Activated gamma-delta T cell treated with Interleukin-2 at 50 U/mL for 16 hours (primary cell): ENCODE data around the gene ZIC1.

Source experiments
- DNase-seq: peaks from one replicate; pipeline ENCODE4 v3.0.0-alpha.2; 2020

The ZIC1 gene

DNA sequence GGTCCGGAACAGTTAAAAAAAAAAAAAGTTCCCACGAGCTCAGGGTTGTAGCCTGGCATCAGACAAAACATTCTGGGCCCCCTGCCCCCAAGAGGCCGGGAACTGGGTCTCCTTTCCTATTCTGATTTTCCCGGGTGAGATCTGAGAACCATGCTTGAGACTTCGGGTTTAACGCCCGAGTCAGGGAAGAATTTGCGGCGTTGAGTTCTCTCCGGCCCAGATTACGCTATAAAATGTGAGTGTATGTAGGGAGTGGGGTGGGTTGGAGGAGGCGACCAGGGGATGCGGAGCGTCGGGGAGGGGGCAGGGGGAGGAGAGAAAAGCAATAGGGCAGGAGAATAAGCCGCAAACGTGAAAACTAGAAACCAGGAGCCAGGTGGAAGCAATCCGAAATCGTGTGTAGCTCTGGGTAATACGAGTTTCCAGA is 2.7 kb downstream of the ZIC1 start:
- no peak for DNase-seq

DNA sequence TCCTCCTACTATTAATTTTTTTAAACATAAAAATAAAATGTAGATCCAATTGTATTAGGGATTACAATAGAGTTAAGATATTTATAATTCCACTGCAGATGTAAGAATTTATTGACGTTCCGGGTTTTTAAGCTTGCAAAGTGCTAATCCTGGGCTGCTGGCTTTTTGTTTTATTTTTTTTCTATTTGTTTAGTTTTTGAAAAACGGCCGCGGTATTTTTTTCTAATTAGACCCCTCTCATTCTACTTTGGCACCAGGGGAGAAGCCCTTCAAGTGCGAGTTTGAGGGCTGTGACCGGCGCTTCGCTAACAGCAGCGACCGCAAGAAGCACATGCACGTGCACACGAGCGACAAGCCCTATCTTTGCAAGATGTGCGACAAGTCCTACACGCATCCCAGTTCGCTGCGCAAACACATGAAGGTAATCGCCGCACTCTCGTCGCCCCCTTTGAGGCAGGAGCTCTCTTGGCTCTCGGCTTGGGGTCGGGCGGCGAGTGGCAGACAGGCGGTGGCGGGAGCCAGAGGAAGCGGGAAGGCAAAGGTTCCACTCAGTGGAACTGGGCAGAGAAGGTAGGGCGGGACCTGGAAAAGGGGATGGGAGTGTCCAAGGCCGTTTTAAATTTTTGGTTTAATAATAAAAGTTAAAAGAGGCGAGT is 3.2 kb downstream of the ZIC1 start:
- no peak for DNase-seq

DNA sequence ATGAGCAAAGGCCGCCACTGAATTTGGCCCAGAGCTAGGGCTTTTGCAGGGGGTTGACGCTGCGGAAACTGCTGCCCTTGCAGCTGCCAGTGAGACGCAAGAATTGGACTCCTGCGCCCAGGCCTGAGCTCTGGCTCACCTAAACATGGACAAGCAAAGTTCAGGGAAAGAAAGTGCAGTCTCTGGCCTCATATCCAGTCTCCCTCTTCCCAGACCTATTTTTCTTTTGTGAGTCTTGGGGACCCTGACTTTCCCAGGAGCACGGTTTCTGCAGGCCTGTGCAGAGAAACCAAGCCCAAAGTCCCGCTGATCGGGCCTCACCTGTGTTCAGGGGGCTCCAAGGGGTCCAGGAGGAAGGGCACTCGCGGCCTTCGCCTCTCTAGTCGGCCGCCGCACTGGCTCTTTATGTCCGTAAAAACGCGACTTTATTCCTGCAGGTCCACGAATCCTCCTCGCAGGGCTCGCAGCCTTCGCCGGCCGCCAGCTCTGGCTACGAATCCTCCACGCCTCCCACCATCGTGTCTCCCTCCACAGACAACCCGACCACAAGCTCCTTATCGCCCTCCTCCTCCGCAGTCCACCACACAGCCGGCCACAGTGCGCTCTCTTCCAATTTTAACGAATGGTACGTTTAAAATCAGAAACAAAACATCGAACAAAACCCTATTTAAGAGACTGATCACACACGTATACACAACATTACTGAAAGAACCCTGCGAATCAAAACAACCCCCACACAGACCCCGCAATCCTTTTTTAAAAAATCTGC is 3.9 kb downstream of the ZIC1 start:
- DNase-seq, result no peak

DNA sequence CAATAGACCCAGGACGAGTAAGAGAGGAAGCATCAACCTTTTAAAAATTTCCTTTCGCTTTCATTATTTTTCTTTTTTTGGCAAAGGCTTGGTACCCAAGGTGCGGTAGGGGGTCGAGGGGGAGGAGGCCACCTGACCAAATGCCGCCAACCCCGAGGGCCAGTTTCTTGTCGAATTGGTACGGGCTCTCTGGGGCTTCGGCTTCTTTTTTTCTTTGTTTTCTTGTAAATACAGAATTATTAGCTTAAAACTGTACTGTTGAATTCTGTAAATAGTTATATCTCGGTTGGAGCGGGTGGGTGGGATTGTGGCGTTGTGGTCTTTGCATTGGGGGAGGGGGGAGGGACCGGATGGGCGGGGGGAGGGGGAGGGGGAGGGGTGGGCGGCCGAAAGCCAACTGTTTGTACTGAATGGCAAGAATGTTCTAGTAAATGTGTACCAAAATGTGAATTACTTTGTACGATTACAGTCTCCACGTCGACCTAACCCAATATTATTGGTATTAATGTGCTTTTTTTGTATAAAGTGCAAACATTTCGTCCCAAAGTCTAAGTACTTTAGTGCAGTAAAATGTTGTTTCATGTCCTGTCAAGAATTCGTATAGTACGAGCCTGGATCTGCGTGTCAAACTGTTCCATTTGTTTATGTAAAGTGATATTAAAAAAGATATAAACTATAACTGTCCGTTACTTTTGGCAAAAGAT is 4.7 kb downstream of the ZIC1 start:
- DNase-seq, result no peak

DNA sequence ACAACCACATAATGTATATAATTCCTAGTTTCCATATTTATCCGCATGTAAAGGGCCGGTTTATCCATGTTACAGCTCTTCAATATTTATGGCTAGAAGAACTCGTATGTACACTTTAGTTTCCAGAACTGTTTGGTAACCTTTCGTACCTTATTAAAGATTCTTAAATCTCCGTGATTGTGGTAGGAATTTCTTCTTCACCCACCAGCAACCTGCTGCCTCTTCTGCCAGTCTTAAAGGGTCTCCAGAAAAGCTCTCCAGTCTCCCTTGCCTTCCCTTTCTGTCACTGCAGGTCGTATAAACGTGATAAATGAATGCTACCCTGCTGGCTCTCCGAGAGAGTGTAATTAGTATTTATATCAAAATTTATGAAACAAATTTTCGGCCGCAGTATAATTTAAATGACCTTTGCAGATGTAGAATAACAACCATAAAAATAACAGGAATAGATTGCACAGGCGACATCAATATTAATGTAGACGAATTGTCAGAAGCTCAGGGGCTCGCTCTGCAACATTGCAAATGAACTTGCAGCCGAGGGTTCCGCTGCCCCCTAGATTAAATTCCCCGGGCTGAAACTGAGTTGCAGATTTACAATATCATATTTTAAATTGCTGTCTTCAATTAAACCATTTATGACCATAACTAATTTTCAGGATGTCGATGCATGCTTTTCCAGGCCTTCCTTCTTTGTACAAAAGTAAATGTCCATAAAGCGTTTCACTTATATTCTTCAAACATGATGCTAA is 5.4 kb downstream of the ZIC1 start:
- DNase-seq, result no peak

DNA sequence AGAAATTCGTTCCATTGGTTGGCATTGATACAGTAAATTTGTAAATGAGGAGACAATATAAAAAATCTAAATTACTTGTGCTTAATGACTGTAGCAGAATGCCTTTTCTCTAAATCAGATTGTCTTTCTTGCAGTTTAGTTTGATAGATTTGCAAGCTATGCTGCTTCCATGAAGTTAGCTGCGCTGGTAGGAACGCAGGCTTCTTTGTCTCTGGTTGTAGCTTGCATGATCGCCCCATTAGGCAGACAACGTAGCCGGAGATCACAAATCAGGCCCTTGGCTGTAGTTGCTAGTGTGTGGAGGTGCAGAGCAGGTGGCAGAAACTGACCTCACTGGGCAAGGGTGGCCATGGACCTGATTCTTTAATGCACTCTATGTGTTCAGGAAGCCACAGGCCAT is 6.1 kb downstream of the ZIC1 start:
- DNase-seq, result no peak

DNA sequence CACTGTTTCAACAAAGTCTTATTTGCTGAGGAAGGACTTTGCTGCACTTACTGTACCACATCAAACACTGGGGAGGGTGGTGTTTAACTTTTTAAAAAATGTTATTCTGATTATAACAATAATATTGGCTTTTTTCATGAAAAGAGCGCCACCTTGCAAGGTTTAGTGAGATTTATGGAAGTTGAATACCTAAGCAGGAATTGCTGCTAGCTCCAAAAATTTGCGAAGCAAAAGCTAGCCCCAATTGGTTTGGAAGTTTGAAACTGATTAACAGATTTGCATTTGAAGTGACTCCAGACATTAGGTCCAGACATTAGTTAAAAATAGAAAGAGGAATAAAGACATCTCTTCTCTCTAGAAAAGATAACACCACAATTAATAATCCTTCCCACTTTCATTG is 6.7 kb downstream of the ZIC1 start:
- no peak for DNase-seq

DNA sequence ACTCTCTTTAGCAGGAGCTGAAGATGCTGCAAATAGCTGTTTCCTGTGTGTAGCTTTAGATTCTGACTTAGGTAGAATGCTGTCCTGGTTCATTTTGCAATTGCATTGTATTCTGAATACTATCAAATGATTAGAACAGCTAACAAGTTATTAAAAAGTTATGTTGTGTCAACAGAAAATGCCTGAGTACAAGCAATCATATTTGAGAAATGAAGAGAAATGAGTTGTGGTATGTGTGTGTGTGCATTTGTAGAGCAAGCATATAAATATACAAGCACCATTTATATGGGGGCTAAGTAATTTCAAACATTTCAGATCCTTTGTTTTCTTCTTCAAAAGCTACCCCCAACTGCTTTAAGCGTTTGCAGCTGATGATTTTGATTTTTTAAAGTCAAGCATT is 7.8 kb downstream of the ZIC1 start:
- no peak for DNase-seq

DNA sequence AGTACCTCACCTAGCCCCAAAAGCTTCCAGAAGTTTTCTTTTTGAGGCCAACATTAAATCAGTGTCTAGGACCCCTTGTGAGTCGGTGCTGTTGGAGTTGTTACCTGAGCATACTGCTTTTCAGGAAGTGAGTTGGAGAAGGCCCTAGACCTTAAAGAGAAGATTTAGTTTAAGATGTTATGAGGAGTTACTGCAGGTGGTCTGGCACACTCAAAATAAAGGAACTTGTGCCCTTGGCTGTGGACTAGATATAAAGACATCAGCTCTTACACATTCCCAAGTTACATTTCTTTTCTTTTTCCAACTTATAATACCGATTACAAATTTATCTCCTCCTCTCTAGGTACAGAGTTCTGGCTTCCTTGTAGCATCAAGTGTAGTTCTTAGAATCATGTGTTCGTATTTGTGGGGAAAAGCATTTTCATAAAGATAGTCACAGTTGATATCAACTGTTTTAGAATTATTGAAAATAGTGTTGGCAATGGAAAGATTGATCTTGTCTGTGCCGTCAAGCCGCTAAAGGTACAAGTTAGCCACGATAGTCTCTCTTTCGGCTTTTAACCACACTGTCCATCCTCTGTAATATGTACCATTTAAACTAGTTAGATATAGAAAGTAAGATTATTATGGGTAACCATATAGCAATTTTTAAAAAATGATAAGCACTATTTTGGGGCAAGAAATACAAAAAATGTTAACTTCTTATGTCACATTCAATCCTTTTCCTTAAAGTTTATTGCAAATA is 8.6 kb downstream of the ZIC1 start:
- no peak for DNase-seq

DNA sequence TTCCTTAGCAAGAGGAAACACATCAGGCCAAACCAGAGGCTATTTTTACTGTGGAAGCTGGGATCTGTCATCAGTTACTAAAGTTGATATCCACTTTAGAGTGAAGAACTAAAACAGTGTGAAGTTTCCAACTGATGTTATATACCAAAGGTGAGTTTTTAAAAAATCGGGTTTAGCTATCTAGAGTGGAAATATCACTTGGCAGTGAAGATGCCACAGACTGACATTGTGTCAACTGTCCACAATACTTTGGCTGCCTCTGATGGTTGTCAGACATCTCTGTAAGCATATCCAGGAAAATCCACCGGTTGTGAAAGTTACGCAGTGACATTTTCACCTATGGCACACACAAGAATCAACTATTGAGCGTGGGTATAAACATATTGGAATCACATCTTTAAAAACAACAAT is 9.2 kb downstream of the ZIC1 start:
- DNase-seq, result no peak

DNA sequence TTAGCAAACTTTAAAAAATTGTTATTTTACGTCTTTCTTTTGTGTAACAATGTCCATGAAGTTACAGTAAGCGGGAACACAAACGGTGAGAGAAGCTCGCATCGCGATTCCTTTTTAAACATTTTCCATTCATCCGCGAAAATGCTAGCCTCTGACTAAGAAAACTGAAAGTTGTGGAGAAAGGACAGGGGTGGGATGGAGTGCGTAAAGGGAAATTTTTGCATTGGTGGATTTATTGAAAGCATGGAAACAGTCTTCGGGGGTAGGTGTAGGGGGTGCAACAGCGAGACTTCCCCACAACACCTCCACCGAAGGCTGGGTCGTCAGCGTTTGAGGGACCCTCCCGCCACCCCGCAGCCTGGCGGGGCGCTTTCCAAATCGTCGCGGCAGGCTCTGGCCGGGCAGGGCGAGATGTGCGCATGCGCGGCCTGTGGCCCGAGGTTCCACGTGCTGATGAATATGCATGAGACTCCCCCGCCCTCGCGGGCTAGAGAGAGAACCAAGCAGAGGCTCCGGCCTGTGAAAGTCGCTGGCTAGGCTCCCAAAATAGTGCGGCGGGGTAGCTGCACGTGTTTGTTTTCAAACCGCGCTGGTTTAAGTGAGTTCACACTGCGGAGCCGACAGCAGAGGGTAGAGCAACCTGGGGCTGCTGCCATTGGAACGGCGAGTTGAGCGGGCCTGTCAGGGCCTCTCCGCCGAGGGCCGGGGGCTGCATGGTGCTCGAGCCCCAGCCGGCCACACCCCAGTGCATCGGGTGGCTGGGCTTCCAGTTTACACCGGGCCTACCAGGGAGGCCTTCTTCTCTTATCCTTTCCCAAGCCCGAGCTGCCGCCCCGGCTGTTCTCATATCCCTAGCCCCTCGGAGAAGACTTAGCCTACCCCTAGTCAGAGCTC is 9.9 kb downstream of the ZIC1 start:
- DNase-seq, result no peak

DNA sequence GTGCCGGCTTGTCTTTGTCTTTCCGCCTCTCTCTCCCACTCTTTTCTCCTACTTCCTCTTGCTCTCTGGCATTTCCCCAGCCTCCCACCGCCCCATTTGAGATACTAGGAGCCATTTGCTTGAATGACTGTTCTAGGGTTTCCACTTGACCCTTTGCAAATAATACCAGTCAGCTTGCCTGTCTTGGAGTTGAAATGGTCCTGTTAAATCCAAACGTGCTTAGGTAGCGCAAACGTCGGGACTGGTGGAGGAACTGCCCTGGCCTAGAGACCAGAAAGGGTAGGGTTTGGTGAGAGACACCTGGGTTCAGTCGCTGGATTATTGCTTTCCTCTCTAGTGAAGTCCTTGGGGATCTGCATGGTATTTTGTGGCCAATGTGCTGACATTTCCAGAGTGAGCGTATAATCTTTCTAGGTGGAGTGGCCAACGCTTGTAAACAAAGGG is 10.6 kb downstream of the ZIC1 start:
- DNase-seq, result no peak

DNA sequence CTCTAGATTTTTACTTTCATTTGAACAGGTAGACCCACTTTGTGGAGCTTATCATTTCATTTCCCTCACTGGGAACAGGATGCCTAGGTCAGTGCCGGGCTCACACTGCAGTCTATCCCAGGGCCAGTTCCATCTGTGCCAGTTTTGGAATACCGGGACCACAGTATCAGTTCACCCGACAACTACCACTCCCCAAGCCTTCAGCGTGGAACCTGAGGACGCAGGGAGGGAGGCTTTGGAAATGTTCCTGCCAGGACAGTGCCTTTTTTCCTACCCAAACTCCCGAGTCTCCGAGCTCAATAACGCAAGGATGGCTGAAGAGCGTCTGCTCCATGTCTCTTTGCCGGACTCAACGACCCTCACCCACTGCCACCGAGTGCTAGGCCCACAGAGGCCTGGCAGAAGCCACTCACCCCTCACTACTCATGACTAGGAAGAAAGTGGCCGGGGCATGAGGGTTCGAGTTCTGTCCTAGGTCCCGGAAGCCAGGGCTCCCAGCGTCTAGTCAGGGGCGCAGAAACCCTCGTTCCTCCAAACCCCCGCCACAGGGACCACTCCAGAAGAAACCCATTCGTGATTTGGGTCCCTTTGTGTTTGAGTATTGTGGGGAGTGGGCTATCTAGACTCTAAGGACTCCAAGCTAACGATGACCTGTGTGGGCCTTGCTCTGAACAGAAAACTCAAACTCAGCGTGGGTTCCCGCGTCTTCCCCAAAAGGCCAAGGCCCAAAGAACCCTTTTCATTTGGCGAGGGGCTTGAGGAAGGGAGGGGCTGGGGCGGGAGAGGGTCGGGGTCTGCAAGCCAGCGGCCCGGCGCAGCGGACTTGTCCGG is 11.4 kb downstream of the ZIC1 start:
- no peak for DNase-seq

DNA sequence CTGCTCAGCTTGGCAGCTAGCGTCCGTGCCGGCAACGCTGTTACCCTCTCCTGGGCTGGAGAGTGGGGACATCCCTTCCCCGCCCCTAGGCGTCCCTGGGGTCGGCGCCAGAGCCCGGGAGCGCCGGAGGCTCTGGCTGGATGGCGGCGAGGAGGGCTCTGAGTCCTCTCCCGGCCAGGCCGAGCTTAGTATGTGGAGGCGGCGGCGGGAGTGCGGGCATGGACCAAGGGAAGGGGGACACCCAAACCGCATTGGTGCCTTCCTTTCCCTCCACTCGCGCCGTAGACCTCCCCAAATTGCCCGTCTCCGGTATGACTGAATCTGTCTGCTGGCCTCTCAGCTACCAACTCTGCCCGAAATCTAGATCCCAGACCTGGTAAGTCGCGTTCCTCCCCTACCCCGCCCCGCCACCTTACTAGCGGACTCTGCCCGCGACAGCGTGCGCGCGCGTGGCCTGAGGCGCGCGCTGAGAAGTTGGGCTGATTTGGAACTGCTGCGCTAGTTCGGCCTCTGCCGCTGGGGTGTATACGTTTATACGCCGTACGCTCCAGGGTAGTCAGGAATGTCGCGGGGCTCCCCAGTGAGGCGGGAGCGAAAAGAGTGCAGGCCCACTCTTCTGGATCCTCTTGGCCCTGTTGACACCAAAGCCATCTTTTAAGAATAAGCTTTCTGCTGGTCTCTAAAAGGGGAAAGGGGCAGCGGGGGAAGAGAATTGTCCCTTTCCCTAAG is 12.2 kb downstream of the ZIC1 start:
- no peak for DNase-seq

DNA sequence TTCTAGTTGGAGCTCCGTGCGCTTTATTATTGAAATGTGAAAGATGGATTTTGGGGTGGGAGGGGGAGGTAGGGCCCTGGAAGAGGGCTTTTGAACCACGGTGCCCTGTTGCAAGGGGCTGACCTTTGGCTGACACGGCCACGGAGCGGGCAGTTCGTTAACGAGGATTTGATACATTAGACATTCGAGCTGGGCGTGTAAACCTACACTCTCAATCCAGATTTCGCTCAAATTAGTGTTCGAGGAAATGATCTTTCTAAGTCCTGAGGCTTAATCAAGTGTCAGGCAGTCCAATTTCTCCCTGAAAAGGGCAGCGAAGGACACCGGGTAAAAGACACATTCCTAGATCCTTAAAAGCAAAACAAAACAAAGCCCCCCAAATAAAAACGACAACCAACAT is 13.0 kb downstream of the ZIC1 start:
- DNase-seq, result no peak

DNA sequence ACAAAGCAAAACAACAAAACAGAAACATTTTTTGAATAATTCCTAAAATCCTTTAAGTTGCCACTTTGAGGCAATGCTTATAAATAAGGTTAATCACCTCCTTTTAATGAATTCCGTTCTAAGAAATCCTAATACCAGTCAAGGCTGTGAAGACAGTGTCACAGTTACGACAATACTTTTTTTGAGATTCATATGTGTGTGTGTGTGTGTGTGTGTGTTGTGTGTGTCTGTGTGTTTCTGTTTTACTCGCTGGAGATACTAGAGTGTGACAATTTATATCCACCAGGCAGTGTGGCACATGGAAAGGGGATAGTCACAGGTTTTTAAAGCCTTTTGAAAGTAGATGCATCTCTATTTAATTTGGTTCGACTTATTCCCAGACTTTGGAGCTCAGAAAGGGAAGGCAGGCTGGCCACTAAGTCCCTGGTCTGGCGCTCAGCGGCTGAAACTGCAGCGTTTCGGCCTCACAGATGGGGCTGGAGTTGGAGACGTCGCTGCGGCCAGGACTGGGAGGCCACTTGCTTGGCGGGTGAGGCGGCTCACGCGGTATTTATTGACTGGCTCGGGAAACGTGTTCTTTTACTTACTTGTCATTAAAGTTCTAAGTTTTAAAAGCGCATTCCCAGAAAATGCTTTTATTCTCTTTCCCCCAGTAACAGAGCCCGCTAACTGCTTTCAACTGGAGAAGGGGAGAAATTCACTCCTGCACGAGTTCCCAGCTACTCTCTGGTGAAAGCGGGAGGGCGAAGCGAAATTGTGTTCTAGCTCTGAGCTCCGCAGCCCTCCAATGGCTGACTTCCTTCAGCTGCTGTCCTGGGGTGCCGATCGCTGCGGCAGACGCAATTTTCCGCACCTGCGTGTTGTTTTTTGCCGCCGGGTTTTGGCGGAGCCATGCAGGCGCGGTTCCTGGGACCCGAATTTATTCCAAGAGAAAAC is 13.7 kb downstream of the ZIC1 start:
- DNase-seq, result no peak

DNA sequence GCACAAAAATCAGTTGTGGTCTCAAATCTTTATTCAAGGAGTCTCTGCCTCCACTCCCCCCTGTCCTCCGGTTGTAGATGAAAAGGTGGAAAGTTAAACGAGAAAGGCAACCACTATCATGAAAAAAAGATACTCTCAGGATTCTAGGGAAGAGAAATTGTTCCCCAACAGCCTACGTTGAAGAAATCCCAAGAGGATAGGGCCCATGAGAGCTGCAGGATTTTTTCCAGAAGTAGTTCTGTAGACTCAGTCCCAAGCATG is 14.3 kb downstream of the ZIC1 start:
- DNase-seq, result no peak

DNA sequence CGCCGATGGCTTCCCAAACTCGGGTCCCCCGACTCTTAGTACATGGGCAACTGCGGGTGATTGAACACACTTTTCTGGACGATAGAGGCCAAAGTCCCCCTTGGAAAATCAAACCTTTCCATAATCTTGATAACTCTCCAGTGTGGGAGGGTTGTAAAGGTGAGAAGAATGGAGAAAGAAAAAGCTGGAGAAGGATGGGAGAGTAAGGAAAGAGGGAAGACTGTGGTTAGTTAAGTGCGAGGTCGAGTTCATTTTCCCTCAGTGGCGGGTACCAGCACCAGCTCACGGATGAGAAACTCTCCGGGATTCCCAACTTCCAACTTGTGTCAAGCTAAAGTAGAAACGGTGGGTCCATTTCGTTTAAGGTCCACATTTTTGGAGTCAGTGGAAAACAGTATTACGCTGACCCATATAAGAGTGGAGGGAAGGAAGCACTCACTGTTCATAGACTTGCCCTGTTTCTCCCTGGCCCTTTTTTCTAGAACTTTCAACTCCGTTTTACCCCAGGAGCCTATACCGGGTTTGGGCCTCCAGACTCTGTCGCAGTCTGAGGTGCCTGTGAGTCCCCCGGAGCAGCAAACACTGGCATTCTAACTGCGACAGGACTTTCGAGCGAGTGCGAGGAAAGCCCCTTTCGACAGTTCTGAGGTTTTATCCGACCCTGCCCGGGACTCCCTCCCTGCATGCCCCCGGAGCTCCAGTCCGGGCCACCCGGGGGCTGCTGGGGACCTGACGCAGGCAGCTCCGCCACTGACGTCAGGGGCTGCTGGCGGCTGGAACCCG is 14.8 kb downstream of the ZIC1 start:
- no peak for DNase-seq
